GM18870 (cell line): Measurements from ENCODE around the gene TP53RK.

Experiments used
- ATAC-seq: cut with Tn5 transposase; IDR thresholded peaks from one replicate; pipeline ENCODE4 v1.9.1; 2021; ENCODE audit warnings: moderate library complexity; ENCODE audit not compliant: unreplicated experiment

Gene TP53RK

DNA sequence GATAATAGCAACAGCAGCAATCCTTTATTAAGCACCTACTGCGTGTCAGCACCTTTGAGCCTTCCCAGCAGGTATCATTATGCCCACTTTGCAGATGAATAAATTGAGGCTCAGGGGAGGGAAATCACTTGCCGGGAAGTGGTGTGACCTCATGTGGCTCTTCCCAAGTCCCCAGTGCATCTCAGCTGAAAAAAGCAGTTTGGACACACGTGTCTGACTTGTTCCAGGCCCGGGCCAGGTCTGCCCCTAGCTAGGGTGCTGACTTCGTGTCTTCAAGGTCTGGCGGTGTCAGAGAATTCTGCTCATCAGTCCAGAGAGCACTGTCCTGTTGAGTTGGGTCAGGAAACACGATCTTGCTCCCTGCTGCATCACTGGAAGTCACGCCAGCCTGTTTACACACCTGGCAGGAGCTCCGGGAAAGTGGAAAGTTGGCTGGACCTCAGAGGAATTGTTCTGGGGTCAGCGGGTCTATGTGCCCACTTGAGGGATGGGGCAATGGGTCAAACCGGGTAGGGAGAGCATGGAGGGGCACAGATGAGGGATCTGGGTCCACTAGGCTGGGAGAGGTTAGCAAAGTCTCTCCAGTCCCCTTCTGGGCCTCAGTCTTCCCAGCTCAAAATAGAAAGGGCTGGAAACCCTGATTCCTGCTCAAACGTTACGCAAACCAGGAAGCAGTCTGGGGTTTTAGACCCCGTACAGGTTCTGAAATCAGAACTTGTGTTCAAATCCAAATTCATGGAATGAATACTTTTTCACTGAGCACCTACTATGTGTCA is 48.5 kb downstream of the TP53RK start:
- no peak for ATAC-seq

DNA sequence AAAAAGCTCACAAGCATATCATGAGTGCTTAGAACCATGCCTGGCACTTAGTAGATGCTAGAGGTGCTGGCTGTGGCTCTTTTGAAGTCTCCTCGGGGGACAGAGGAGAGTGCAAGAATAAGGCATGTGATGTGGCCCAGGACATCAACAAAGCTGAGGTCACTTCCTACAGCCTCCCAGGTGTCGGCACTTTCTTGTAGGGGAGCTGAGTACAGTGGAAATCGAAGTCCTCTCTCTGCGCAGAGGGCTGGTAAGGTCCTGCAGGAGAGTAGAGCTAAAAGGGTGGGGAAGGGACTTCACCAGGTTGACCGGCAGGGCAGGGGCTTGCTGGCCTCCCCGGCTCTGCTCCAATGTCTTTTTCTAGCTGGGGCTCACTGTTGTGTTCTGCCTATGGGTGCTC is 49.2 kb downstream of the TP53RK start:
- ATAC-seq: no peak

DNA sequence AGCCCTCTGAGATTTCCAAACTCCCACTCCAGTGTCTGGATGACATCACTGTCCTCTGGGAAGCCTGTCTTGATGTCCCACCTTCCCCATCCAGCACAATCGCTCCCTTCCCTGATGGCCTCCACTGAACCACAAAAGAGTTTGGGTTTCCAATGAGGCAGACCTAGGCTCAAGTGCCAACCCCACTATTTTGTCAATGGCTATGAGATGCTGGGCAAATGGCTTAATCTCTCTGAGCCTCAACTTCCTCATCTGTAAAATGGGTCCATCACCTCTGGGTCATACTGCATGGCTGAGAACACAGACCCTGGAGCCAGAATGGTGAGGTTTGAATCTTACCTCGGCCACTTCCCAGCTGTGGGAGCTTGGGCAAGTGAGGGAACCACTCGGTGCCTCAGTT is 49.7 kb downstream of the TP53RK start:
- no peak for ATAC-seq

DNA sequence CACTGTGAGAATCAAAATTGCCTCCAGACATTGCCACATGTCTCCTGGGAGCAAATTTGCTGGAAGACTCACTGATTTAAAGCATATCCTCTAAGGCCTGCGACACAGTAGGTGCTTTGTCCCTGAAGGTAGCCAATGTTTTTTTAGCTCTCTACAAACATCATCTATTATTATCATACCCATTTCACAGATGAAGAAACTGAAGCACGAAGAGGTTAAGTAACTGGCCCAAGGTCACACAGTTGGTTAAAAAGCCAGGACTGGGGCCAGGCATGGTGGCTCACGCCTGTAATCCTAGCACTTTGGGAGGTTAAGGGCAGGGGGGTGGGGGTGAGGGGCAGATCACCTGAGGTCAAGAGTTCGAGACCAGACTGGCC is 50.4 kb downstream of the TP53RK start:
- ATAC-seq: no peak

DNA sequence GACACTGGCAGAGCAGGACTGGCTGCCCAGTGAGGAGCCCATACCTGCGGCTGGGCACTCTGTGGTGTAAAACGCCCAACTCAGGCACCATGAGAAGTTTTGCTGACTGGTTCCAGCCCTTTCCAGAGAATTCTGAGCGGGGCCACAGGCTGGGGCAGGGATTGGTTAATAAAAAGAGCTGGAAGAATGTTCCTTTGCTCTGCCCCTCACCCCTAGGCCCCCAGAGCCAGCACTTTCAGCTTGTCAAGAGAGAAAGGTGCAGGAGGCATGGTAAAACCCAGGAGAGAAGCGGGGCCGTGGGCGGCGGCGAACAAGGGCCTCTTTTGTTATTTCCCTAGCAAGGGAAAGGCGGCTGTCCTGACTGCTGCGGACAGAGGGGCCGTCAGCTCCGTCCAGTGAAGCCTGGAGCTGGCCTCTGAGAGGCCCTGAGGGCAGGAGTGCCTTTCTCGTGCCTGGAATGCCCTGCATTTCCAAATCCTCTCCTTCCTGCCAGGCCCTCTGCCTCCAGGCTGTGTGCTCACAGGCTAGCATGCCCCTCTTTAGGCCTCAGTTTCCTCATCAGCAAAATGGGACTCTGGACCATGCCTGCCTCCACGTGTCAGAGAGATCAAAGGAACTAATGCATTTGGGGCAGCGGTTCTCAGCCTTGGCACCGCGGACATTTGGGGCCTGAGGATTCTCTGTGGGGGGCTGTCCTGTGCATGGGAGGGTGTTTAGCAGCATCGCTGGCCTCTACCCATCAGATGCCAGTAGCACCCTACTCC is 50.9 kb downstream of the TP53RK start:
- no peak for ATAC-seq

DNA sequence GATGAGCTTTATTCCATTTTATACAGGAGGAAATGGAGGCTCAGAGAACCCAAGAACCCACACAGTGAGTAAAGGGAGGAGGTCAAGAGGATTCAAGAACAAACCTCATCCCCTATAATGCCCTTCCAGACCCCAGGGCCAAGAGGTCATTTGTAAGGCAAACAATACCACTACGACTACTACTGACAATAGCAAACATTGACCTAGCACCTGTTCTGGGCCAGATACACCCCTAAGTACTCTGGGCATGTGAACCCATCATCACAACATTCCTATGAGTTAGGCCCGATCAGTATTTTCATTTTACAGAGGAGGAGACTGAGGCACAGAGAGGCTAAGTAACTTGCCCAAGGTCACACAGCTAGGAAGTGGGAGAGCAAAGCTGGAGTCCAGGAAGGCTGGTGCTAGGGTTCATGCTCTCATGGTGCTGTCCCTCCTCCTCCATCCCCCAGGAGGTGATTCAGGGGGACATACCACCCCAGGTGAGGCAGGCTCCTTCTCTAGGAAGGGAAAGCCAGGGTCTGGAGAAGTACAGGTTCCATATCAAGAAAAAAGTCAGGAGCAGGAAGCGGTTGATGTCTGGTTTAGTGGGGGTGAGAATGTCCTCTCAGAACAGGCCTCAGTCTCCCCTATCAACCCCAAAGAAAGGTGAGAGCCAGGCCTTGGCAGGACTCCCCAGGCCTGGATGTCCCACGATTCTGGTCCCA is 51.7 kb downstream of the TP53RK start:
- no peak for ATAC-seq

DNA sequence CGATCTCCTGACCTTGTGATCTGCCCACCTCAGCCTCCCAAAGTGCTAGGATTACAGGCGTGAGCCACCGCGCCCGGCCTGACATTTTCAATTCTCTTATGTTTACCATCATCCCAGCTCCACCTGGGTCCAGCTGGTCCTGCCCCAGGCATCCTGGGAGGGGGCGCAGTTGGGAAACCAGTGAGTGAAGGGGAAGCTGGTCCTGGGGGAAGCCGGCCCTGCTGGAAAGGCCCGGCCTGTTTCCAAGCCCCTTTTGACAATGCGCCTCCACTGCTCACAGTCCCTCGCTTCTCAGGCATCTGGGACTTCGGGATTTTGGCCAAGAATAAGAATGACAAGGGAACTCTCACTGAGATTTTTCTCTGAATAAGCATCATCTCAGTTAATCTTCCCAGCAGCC is 52.2 kb downstream of the TP53RK start:
- ATAC-seq: no peak

DNA sequence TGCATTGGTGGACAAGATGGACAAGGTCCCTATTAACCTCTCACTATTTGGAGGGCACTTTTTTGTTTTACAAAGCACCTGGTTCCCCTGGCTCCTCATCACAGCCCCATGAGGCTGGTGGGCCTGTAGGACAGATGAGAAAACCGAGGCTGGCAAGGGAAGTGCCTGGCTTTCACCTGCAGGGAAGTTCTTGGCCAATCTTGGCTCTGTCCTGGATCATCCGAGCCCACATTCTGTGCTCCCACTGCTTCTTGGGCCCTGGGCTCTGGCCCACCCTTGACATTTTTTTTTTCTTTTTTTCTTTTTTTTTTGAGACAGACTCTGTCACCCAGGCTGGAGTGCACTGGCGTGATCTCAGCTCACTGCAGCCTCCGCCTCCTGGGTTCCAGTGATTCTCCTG is 52.7 kb downstream of the TP53RK start:
- no peak for ATAC-seq

DNA sequence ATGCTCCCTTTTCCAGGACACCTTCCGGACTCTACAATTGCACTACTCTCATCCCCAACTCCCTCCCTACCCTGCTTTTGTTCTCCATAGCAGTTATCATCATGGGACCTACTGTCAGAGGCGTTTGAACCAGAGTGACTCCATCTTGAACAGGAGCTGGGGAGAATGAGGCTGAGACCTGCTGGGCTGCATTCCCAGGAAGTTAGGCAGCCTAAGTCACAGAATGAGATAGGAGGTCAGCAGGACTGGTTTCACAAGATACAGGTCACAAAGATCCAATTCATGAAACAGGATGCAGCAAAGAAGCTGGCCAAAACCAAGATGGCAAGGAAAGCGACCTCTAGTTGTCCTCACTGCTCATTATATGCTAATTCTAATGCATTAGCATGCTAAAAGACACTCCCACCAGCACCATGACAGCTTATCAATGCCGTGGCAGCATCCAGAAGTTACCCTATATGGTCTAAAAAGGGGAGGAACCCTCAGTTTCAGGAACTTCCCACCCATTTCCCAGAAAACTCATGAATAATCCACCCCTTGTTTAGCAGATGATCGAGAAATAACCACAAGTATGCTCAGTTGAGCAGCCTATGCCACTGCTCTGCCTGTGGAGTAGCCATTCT is 53.6 kb downstream of the TP53RK start:
- no peak for ATAC-seq

DNA sequence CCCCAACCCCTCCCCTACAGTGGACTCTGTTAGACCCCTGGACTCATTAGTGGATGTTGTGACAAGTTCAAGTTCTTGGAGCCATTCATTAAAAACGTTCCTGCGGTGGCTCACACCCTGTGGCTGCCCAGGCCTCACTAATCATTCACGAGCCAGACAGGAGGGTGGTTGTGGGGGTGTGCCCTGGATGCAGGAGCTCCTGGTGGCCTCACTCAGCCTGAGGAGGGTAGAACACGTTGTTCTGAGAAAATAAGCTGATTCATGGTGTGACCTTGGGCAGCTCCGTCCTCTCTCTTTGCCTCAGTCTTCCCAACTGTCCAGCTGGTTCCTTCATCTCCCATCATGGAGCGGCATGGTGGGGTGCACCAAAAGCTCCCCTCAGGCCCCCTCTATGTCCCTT is 54.7 kb downstream of the TP53RK start:
- ATAC-seq: no peak
